ENCODE measurements around the gene TMEM214. TPM values are rescaled to one million over a fixed set of nuclear protein-coding genes. Genes with fewer than 3 reads are reported as not detected.

The TMEM214 gene
- total RNA-seq, 1 donor, result 71.6 TPM

DNA sequence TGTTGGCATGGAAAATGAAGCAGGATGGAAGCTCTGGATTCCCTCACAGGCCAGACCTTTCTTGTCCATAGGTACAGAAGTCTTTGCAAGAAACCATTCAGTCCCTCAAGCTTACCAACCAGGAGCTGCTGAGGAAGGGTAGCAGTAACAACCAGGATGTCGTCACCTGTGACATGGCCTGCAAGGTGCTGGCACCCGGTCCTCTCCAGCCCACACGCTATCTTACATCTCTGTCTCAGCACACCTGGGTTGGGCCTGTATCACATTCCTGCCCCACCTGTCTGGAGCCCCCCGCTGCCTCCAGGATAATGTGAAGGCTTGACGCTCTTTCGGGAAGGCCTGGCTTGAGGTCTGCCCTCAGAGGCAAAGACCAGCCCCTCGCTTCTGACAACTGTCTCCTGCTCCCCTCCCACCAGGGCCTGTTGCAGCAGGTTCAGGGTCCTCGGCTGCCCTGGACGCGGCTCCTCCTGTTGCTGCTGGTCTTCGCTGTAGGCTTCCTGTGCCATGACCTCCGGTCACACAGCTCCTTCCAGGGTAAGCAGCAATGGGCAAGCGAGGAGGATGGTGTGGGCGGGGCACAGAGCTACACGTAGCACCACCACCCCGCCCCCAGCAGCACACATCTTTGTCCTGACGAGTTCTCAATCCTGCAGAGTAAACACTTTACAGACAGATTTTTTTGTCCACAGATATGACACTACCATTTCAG lies 6.0 kb downstream of the TMEM214 start:
- TF ChIP-seq, protein P1, sequence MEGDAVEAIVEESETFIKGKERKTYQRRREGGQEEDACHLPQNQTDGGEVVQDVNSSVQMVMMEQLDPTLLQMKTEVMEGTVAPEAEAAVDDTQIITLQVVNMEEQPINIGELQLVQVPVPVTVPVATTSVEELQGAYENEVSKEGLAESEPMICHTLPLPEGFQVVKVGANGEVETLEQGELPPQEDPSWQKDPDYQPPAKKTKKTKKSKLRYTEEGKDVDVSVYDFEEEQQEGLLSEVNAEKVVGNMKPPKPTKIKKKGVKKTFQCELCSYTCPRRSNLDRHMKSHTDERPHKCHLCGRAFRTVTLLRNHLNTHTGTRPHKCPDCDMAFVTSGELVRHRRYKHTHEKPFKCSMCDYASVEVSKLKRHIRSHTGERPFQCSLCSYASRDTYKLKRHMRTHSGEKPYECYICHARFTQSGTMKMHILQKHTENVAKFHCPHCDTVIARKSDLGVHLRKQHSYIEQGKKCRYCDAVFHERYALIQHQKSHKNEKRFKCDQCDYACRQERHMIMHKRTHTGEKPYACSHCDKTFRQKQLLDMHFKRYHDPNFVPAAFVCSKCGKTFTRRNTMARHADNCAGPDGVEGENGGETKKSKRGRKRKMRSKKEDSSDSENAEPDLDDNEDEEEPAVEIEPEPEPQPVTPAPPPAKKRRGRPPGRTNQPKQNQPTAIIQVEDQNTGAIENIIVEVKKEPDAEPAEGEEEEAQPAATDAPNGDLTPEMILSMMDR (IDR thresholded peaks at IDR 0.05; ENCODE audit: insufficient read depth, low read length), result no peak
- no peak for DNase-seq (ENCODE audit: low read depth)
- H3K4me3 ChIP-seq (ENCODE audit: low read depth, low read length), result no peak overlapping the region

DNA sequence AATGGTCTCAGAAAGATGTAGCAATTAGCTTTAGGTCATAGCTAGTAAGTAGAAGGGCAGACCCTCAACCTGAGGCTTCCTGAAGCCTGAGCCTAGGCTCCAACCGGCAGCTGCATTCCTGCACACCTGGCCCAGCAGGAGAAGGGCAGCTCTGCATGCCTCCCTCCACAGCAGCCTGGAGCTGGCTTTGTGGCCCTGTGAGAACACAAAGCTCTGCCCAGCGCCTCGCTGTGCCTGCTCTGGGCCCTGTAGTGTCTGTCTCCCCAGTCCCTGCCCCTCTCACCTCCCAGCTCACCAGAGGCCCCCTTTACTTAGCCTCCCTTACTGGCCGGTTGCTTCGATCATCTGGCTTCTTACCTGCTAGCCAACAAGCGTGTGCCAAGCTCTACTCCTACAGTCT lies 6.7 kb downstream of the TMEM214 start:
- TF ChIP-seq, protein P1 (IDR thresholded peaks at IDR 0.05; ENCODE audit: insufficient read depth, low read length), result no peak
- DNase-seq (ENCODE audit: low read depth), result no peak
- H3K4me3 ChIP-seq (ENCODE audit: low read depth, low read length), result no peak overlapping the region

DNA sequence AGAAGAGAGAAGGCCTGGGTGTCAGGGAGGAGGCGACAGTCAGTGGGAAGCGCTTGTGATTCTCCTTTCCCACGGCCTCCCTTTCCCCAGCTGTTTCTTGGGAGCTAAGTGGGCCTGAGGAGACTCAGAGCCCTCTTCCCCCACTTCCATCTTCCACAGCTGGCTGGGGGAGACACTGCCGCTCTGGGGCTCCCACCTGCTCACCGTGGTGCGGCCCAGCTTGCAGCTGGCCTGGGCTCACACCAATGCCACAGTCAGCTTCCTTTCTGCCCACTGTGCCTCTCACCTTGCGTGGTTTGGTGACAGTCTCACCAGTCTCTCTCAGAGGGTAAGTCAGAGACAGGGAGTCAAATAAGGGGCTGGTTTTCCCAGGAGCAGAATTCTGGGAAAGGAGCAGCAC lies 7.1 kb downstream of the TMEM214 start:
- DNase-seq (ENCODE audit: low read depth), result no peak
- no peak overlapping the region for H3K4me3 ChIP-seq (ENCODE audit: low read depth, low read length)
- TF ChIP-seq, protein P1 (IDR thresholded peaks at IDR 0.05; ENCODE audit: insufficient read depth, low read length), result no peak

DNA sequence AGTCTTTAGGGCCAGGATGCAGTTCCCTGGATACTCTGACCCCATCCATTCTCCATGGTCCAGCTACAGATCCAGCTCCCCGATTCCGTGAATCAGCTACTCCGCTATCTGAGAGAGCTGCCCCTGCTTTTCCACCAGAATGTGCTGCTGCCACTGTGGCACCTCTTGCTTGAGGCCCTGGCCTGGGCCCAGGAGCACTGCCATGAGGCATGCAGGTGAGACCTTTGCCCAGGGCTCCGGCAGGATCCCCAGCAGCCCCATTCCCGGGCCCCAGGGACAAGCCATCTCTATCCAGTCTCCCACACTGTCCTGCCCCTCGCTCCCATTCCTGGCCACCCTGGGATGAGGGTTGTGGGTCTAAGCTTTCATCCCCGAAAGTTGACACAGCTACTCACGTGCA lies 7.5 kb downstream of the TMEM214 start:
- TF ChIP-seq, protein P1 (IDR thresholded peaks at IDR 0.05; ENCODE audit: insufficient read depth, low read length), result no peak
- H3K4me3 ChIP-seq (ENCODE audit: low read depth, low read length), result no peak overlapping the region
- DNase-seq (ENCODE audit: low read depth), result no peak

DNA sequence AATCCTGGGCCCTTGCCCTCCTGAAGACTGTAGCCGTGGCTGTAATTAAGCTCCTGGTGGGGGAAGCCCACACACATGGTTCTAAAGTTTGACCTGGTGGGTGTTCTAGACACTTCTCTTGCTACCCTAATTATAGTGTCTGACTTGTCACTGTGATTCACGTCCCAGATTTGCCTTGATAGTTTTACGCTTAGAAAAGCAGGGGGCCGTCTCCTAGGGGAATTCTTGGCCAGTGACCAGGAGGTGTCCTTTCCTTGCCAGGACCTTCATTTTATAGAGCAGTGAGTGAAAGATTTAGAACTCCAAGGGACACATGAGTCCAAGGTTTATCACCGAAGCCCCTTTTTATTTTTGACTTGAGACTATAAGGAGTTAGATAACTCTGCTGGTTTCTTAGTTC lies 9.0 kb downstream of the TMEM214 start:
- DNase-seq (ENCODE audit: low read depth), result no peak
- TF ChIP-seq, protein P1 (IDR thresholded peaks at IDR 0.05; ENCODE audit: insufficient read depth, low read length), result no peak
- no peak overlapping the region for H3K4me3 ChIP-seq (ENCODE audit: low read depth, low read length)

DNA sequence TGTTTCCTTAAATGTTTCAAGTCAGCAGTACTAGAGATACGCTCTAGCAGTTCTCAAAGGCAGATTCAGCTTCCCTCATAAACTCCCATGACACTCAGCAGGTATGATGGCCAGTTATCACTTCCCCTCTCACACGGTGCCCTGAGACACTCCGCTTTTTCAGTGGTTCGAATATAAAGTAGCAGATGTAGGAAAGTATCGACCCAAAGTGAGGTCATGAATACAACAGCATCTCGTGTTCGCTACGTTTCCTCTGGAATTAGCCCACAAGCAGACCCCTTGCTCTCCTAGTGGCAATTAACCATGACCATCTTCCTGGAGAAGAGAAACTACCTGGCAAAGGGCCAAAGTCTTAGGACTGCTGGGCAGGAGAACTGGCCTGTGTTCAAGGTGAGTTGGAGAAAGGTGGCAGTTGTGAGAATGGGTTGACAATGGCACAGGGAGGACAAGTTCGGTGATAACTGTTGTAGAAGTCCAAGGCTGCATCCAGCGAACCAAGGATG lies 9.4 kb downstream of the TMEM214 start:
- no peak overlapping the region for H3K4me3 ChIP-seq (ENCODE audit: low read depth, low read length)
- TF ChIP-seq, protein P1 (IDR thresholded peaks at IDR 0.05; ENCODE audit: insufficient read depth, low read length), result no peak
- DNase-seq (ENCODE audit: low read depth), result no peak

Measured in fibroblast of the aortic adventitia (primary cell).